Mucosa of descending colon (tissue), 3 donors: ENCODE results near the gene CARNS1. TPM values are rescaled to one million over a fixed set of nuclear protein-coding genes. Genes with fewer than 3 reads are reported as not detected.

ENCODE experiments used
- ATAC-seq: fragments of 200-7000 bp; cut with Tn5 transposase; one replicate; pipeline ENCODE4 v1.9.1; 2020; ENCODE audit warnings: mild to moderate bottlenecking, moderate library complexity
- DNase-seq, 3 donors: peaks; one replicate each; pipeline ENCODE4 v3.0.0-alpha.2; 2020
- H3K36me3 ChIP-seq: fragments of 200-600 bp; one replicate; pipeline ENCODE4 v1.8.0; 2021; ENCODE audit warnings: low read depth, mild to moderate bottlenecking
- H3K4me1 ChIP-seq: fragments of 200-600 bp; one replicate; pipeline ENCODE4 v1.8.0; 2021; ENCODE audit warnings: low read depth, mild to moderate bottlenecking
- H3K4me3 ChIP-seq: fragments of 200-600 bp; one replicate; pipeline ENCODE4 v1.8.0; 2021; ENCODE audit warnings: mild to moderate bottlenecking
- H3K9me3 ChIP-seq: fragments of 200-600 bp; one replicate; pipeline ENCODE4 v1.8.0; 2021; ENCODE audit warnings: mild to moderate bottlenecking
- intact Hi-C, 2 donors: fragments of 100-400 bp; cut with DNase I in 1 of 2; cut with micrococcal nuclease in 1 of 2; formaldehyde crosslinking; loops; one replicate each; pipeline versions ENCODE4 v1.11.0 to v1.11.1; 2022; cut with DNase I, micrococcal nuclease
- total RNA-seq, 3 donors: library from RNA; stranded (reverse); fragmentation: NEBNext Ultra II Directional in 2 of 3; extraction: Animal tissue kit (Norgen Biotek cat#: 25700) in 2 of 3; gene quantifications; one replicate each; pipeline versions ENCODE4 v1.2.1 to v1.2.4, GENCODE V29; 2021 to 2023
- TF ChIP-seq, protein P1 (sequence below): fragments of 200-600 bp; IDR thresholded peaks from one replicate; pipeline ENCODE4 v1.8.0; 2022; ENCODE audit warnings: antibody characterized with exemption, mild to moderate bottlenecking
- donor health status: DM: no; HTN: no; CAD: no; lungs with moderate emphysema.
- donor health status: DM: no; HTN: no; CAD: no.
- donor health status: DM: no; HTN: yes; CAD: no.

CARNS1 gene
- total RNA-seq, 3 donors from 2014 or later: 0.26 to 0.89 (median 0.70) TPM

DNA sequence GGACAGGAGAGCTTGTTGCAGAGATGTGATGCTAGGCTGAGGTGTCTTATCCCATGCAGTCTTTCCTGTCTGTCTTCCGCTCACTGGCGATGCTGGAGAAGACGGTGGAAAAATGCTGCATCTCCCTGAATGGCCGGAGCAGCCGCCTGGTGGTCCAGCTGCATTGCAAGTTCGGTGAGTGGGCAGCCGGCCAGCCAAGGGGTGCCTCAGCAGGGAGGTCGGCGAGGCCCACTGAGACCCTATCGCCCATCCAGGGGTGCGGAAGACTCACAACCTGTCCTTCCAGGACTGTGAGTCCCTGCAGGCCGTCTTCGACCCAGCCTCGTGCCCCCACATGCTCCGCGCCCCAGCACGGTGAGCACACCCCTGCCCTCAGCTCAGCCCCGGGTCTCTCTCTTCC, 22.0 kb upstream of the CARNS1 start:
- intact Hi-C loops: no loop called here
- TF ChIP-seq, protein P1, sequence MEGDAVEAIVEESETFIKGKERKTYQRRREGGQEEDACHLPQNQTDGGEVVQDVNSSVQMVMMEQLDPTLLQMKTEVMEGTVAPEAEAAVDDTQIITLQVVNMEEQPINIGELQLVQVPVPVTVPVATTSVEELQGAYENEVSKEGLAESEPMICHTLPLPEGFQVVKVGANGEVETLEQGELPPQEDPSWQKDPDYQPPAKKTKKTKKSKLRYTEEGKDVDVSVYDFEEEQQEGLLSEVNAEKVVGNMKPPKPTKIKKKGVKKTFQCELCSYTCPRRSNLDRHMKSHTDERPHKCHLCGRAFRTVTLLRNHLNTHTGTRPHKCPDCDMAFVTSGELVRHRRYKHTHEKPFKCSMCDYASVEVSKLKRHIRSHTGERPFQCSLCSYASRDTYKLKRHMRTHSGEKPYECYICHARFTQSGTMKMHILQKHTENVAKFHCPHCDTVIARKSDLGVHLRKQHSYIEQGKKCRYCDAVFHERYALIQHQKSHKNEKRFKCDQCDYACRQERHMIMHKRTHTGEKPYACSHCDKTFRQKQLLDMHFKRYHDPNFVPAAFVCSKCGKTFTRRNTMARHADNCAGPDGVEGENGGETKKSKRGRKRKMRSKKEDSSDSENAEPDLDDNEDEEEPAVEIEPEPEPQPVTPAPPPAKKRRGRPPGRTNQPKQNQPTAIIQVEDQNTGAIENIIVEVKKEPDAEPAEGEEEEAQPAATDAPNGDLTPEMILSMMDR: no peak
- H3K9me3 ChIP-seq: no peaks in the 10 kb centered on the region
- peaks cover 31% of the 10 kb centered on the region for H3K4me1 ChIP-seq
- no peak overlapping the region for H3K4me3 ChIP-seq
- H3K36me3 ChIP-seq: peaks cover 8% of the 10 kb centered on the region
- DNase-seq (peak in 1 of 3 donors; percentile 64), ATAC-seq (no peak)

DNA sequence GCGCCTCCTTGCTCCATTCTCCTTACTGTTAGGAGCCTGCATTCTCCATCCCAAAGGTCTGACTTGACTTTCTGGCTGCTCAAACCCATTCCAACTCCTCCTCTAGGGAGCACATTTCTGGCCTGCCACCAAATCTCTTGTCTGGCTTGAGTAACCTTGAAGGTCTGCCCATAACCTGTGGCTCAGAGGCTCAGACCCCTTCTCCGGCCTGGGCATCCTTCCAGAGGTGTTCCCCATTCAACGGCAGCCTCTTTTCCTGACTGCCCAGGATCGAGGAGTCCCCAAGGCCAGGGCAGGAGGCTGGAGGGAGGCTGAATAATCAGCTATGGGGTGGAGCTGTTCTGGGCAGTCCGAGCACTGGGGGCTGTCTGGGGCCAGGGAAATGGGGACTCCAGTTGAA, 21.5 kb upstream of the CARNS1 start:
- Histone ChIP-seq H3K4me1 (peaks cover 31% of the 10 kb centered on the region), H3K4me3 (no peak overlapping the region), H3K9me3 (no peaks in the 10 kb centered on the region), H3K36me3 (peaks cover 8% of the 10 kb centered on the region)
- ATAC-seq: no peak
- TF ChIP-seq, protein P1: no peak
- no peak for DNase-seq
- intact Hi-C loops: no loop called here

DNA sequence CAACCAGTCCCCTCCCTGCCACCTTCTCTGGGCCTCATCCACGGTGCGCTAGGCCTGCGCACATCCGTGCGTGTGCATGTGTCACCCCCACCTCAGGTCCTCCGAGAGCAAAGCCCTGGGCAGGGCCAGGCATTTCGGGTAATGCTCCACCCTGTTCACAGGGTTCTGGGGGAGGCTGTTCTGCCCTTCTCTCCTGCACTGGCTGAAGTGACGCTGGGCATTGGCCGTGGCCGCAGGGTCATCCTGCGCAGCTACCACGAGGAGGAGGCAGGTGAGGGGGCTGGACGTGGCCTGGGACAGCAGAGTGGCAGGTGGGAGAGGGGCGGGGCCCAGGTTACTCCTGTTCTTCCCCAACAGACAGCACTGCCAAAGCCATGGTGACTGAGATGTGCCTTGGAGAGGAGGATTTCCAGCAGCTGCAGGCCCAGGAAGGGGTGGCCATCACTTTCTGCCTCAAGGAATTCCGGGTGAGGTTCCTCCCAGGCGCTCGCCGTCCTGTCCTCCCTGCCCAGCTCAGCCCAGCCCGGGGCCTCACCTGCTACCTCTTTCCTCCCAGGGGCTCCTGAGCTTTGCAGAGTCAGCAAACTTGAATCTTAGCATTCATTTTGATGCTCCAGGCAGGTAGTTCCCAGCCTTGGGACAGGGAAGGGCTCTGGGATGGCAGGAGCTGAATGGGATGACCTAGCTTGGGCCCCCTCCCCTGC, 19.8 kb upstream of the CARNS1 start:
- no peak overlapping the region for H3K4me3 ChIP-seq
- TF ChIP-seq, protein P1: no peak
- H3K4me1 ChIP-seq: peaks cover 35% of the 10 kb centered on the region
- peaks cover 8% of the 10 kb centered on the region for H3K36me3 ChIP-seq
- no peak for ATAC-seq
- intact Hi-C loops: no loop called here
- H3K9me3 ChIP-seq: no peaks in the 10 kb centered on the region
- peak in 1 of 3 donors; percentile 55 for DNase-seq

DNA sequence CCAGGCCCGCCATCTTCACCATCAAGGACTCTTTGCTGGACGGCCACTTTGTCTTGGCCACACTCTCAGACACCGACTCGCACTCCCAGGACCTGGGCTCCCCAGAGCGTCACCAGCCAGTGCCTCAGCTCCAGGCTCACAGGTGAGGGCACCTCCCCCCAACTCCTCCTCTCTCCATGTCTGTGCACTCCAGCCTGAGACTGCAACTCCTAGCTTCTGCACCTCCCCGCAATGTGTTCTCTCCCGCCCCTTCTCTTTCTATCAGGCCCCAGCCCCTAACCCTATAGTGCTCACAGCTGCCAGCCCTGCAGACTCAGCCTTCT, 19.3 kb upstream of the CARNS1 start:
- Histone ChIP-seq H3K36me3 (peaks cover 8% of the 10 kb centered on the region), H3K4me1 (peaks cover 34% of the 10 kb centered on the region), H3K4me3 (no peak overlapping the region), H3K9me3 (no peaks in the 10 kb centered on the region)
- intact Hi-C loops: no loop called here
- ATAC-seq (no peak), DNase-seq (no peak)
- TF ChIP-seq, protein P1: no peak

DNA sequence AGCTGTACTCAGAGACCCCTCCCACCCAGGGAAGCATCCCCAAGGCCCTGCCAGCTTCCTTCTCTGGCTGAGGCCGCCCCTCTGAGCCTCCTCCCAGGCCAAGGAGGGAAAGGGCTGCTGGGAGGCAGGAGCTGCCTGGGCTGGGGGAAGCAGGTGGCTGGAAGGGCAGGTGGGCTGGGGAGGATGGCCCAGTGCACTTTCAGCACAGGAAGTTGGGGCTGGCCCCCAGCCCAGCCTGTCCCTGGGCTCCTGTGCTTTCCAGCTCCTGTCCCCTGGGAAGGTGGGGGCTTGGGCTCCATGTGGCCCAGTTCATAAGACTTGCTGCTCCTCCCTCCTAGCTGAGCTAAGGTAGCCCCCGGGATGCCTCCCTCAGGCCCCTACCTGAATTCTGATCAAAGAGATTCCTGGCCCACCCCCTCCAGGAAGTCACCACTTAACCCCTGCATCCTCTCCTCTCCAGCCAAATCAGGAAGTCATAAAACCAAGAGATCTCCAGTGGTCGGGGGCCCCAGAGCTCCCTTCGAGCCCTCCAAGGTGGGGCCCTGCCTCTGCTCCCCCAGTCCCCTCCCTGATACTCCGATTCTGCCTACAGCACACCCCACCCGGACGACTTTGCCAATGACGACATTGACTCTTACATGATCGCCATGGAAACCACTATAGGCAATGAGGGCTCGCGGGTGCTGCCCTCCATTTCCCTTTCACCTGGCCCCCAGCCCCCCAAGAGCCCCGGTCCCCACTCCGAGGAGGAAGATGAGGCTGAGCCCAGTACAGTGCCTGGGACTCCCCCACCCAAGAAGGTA, 18.7 kb upstream of the CARNS1 start:
- no peak overlapping the region for H3K4me3 ChIP-seq
- peaks cover 8% of the 10 kb centered on the region for H3K36me3 ChIP-seq
- H3K9me3 ChIP-seq: no peaks in the 10 kb centered on the region
- H3K4me1 ChIP-seq: peaks cover 34% of the 10 kb centered on the region
- intact Hi-C loops: no loop called here
- DNase-seq (no peak), ATAC-seq (no peak)
- TF ChIP-seq, protein P1: no peak
